HG03378 (cell line): ENCODE measurements around the gene RIT2.
"Not testable (repeated sequence)": the region's sequence is repeated elsewhere in the genome, so short reads cannot be mapped to it uniquely, and the experiment has no call there.

Experiments
- ATAC-seq: cut with Tn5 transposase; IDR thresholded peaks from one replicate; pipeline ENCODE4 v1.9.1; 2021; ENCODE audit warnings: mild to moderate bottlenecking, moderate library complexity; ENCODE audit not compliant: unreplicated experiment

RIT2 gene

DNA sequence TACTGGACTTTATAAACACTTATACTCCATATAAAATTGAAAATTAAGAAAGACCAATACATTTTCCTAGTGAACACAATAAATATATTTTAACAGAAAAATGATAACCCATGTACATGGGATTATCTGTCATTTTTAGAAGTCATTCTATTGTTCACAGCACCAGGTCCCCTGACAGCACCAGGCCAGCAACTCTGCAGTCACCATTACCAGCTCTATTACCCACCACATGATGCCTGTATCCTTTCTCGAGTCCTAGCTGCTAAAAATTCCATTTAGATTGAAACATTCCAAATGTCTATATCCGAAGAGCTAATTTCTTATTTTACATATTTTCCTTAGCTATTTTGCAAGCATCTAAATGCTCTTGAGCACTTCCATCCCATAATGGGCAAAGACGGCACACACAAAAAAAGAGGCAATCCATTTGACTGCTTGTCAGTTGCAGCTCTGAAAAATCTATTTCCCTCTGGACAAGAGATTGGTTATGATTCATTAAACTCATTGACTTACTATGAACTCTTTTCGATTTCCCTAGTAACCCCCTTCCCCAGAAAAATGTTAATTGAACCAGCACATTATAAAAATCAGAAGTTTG lies 336.9 kb downstream of the RIT2 start:
- ATAC-seq, result no peak

DNA sequence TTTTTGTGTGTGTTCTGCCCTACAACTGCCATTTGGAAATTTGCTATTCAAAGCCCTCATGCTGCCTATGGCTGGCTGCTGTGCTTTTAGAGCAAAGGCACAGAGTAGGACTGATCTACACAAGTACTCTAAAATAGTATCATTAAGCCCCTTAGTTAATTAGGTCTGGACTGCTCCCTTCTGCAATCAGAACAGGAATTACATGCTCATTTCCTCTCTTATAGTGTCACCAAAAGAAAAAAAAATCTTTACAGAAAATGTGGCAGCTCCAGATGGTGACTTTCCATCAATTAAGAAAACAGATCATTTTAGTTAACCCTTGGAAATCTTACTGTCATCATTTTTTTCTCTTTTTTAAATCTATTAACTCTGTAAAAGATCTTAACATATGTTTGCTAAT lies 337.5 kb downstream of the RIT2 start:
- ATAC-seq, result no peak

DNA sequence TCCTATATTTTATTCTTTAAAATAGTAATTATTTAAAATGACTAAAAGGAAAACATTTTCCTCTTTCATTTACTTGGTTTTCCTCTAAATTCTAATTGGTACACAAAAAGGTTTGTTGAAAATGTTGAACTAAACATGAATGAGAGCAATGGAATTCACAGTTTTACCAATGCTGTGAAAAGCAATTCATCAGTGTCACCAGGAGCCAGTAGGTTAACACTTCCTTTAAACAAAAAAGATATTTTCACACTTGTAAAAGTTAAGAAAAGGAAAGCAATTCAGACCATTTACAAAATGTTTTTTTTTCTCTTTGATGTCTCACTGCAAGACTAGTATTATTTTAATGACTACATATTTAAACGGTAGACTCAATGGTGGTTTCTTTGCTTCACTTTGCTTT lies 341.6 kb downstream of the RIT2 start:
- no peak for ATAC-seq

DNA sequence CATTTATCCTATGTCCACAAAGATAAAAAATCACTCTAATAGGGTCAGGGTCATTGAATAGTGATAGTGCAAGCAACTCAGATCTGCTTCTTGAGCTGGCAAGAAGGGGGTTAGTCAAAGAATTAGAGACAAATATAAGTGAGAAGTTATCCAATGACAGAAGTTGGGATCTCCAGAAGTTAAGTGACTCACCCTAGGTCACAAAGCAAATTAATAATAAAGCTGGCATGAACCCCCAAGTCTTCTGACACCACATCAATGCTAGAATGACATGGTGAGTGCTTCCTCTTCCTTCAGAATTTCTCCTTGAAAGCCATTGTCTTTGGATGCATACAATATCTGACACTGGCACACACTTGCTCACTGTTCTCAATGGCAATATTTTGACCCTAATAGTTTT lies 343.5 kb downstream of the RIT2 start:
- no peak for ATAC-seq

DNA sequence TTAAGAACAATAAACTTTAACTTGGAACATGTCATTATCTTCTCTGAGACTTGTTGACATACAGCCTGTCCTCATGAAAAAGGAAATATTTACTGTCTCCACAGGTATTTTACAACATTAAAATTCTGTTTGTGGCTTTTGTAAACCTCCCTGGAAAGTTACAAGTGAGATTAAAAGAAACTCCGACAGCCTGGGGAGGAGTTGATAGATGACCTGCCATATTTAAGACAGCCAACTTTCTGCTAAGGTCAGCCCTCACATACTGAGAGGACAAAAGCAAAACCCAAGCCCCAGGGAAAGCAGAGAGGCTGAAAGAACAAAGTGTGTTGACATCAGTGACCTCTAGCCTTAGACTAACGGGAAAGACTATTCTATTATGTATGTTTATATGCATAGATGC lies 350.2 kb downstream of the RIT2 start:
- no peak for ATAC-seq

DNA sequence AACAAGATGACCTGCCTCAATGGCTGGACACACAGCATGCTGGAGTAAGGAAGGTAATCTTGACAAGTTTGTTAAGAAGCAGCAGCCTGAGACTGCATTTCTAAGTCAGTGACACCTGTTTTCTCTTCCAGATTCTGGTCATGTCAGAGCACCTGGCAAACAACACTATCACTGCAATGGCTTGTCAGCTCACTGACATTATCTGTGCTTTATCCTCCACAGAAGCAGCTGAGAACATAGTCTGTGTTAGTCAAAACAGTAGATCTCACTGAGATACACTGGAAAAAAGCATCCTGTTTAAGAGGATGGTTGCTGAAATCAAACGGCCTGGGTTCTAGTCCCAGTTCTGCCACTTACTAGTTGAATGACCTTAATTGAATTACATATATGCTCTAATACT lies 355.2 kb downstream of the RIT2 start:
- ATAC-seq, result no peak

DNA sequence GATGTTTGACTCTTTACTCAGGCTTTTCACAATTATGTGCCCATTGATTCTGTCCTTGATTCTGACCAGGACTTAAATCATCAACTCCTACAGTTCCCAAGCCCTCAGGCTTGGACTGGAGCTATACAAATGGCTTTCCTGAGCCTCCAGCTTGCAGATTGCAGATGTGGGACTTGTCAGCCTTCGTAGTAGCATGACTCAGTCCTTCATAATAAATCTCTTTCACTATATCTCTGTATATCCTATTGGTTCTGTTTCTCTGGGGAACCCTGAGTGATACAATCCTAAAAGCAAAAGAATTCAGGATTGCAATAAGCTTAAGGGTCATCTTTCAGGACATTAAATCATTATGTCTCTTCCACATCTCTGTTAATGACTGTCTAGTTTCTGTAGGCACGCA lies 356.6 kb downstream of the RIT2 start:
- ATAC-seq, result no peak

DNA sequence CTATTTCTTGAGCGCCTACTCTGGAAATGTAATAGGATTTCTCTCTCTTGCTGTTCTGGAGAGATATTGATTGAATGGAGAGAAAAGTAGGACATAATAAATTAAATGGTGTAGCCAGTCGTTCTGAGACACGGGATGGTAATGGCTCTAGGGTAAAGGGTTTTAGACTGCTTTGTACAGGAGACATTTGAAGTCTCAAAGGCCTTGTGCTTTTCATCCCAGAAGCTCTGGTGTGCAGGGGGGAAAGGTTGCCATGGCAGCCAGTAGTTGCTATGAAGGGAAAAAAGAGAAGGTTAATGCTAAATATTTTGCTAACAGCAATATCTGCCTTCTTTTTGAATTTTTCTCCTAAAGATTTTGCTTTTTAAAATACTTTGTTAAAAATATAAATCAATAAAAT lies 359.3 kb downstream of the RIT2 start:
- no peak for ATAC-seq

DNA sequence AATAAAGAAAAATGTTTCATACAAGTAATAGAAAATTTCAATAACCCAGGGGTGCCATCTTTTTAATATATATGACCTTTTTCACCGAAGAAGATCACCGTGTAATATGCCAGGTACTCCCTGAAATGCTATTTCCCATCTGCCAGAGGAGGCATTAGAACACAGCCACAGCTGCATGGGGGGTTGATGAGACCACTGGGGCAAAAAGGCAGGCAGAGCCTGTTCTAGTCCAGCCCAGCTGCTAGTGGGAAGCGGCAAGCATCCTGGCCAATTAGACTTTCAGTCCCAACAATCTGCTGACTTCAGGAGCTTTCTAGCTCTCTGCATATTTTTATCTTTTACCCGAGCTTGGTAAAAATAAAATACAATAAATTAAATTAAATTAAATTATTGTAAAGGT lies 362.6 kb downstream of the RIT2 start:
- ATAC-seq, result no peak

DNA sequence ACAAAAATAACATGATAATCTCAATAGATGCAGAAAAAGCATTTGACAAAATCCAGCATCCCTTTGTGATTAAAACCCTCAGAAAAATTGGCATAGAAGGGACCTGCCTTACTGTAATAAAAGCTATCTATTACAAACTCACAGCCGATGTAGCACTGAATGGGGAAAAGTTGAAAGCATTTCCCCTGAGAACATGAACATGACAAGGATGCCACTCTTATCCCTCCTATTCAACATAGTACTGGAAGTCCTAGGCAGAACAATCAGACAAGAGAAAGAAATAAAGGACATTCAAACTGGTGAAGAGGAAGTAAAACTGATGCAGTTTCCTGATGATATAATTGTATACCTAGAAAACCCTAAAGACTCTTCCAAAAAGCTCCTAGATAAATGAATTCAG lies 368.7 kb downstream of the RIT2 start:
- no peak for ATAC-seq

DNA sequence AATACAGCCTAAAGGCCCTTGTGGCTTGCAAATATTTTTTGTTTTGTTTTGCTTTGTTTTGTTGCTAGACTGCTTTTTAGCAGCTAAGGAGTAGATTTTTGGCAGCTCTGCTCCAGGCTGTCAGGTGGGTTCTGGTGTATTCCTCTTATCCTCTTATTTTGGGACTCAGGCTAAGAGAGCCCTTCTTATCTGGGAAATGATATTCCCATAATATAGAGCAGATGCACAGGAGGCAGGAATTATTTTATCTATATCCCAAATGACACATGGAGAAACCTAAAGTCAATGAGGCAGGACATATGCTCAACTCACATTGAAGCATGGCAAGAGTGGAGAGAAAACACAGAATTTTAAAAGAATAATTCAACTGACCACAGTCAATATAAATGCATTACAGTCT lies 369.6 kb downstream of the RIT2 start:
- no peak for ATAC-seq

DNA sequence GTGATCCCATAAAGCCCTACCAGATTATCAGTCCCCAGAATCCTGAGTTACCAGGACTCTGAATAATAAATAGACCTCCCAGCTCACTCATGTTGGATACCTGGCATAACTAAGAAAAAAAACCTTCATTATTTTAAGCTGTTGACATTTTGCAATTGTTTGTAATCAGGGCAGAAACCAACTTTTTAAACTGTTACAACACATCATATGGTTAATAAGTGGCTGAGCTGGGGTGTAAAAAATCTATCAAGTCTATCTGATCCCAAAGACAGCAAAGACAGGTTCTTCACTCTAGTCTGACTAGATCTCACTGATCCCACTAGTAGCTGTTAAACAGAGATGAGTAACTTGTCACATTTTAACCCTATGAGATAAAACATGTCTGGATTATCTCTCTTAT lies 370.3 kb downstream of the RIT2 start:
- no peak for ATAC-seq

DNA sequence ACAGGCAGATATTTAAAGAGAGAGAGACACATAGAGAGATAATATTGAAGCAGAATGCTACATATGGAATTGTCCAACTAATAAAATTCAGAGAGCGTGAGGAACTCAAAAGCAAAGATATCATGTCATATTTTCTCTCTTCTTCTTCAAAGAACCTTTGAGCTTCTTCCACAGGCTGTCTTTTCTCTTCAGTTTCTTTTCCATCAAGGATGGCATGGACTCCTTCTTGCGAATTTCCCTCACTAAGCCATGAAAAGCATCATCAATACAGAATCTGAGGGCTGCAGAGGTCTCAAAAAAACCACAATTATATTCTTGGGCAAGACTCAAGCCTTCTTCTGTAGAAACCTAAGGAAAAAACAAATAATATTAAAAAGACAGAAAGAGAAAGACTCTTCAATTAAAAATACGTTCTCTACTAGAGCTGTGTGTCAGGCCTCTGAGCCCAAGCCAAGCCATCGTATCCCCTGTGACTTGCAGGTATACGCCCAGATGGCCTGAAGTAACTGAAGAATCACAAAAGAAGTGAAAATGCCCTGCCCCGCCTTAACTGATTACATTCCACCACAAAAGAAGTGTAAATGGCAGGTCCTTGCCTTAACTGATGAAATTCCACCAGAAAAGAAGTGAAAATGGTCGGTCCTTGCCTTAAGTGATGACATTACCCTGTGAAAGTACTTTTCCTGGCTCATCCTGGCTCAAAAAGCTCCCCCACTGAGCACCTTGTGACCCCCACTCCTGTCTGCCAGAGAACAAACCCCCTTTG lies 371.9 kb downstream of the RIT2 start:
- no peak for ATAC-seq

DNA sequence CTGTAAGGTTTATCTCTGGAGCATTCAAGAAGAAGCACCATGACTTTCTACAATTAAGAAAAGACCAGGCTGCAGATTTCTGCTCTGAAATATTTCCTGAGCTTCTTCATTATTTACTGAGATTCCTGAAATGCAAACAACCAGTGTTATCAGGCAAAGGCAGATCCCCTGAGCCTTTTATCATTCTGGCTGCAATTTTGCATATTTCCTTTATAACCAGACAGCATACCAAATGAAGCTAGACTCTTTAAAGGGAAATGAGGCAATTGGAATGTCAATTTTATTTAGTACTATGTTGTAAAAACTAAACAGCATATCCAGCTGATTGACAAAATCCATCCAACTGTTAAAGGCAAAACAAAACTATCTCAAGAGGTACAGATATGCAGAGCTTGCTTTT lies 372.5 kb downstream of the RIT2 start:
- ATAC-seq, result no peak

DNA sequence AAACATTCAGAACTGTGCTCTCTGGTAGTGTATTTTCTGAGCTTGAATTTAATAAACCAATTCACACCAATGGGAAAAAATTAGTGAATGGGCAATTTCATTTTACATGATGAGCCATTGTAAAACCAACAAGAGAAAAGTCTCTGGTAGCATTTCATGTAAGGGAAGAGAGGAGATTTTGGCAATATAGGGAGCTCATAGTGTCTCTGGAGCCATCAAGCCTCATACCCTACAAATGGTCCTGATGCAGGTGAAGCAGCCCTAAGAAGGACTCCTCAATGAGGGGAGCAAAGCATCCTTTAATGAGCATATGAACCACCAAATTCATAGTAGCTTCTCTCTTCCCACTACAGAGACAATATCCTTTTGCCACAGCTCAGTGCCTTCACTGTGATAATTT lies 373.0 kb downstream of the RIT2 start:
- no peak for ATAC-seq

DNA sequence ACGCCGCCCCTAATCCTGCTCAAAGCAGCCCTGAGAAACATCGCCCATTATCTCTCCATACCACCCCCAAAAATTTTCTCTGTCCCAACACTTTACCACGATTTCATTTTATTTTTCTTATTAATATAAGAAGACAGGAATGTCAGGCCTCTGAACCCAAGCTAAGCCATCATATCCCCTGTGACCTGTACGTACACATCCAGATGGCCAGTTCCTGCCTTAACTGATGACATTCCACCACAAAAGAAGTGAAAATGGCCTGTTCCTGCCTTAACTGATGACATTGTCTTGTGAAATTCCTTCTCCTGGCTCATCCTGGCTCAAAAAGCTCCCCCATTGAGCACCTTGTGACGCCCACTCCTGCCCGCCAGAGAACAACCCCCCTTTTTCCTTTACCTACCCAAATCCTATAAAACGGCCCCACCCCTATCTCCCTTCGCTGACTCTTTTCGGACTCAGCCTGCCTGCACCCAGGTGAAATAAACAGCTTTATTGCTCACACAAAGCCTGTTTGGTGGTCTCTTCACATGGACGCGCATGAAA lies 373.6 kb downstream of the RIT2 start:
- ATAC-seq, result not testable (repeated sequence)

DNA sequence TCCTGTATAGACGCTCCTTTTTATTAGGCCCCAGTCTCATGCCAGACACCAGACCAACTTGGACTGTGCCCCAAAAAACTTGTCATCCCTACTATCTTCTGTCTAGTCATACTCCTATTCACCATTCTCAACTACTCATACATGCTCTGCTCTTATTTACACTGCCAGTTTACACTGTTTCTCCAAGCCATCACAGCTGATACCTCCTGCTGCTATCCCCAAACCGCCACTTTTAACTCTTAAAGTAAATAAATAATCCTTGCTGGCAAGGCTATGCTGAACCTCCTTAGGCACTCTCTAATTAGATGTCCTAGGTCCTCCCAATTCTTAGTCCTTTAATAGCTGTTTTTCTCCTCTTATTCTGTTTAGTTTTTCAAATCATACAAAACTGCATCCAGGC lies 374.2 kb downstream of the RIT2 start:
- ATAC-seq, result not testable (repeated sequence)

DNA sequence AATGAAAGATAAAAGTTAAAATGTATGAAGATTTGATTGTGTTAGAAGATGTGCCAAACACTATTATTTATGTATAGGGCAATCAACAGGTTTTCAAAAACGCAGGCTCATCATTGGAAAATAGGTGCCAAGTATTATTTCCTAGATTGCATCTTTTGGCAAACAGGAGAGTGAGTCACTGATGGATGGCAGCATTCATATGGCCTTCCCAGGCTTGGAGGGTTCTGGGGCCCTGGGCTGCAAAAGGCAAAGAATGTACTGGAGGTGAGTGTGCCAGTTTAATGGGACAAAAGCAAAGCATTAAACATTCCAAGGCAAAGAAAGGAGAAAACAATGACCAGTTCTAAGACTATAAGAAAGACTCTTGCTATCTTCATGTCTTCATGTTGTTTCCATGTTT lies 379.4 kb downstream of the RIT2 start:
- no peak for ATAC-seq

DNA sequence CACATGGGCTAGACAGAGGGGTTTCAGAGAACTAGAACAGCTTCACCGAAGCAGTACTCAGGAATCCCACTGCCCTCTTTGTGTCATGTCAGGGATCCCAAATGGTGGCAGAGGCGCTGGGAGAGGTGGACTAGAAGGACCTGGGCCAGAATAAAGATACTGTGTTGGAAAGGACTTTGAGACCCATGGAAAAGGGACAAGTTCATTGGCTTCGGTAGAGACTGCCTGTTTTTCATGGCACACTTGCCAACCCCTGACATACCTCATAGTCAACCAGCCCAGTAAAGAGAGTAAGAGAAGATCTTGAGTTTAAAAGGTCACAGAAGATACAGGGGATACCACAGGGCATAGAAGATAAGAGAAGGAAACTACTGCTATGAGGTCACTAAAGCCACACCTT lies 381.0 kb downstream of the RIT2 start:
- no peak for ATAC-seq

DNA sequence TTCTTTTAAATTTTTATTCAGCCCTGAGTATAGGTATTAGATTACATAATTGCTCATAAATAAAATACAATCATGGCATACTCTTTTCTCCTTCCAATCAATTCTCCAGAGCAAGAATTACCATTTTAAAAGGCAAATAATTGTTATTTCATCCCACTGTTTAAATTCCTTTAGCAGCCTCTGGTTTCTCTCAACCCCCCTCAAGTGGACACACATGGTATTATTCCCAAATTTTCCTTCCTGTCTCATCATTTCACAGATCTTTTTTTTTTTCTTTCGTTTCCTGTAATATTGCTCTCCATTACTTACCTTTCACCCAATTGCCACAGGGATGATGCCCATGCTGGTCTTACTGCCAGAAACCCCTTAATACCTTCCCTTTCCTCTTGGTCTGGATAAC lies 385.2 kb downstream of the RIT2 start:
- ATAC-seq, result no peak

DNA sequence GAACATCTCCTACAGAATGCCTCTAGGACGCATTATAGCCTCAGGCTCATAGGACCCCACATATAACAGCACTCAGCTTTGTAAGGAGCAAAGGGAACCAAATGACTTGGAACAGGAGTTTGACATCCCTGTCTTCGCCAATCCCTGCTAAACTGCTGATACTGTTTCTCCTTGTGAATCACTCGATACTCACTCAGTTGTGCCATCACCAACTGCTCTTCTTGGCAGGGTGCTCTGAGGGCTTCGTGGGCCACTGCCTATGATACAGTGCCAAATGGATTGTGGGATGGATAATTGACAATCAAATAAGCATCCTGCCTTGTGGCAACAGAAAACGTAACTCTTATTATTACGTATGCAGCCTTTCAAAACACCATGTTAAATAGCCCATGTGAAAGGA lies 396.3 kb downstream of the RIT2 start:
- ATAC-seq, result no peak

DNA sequence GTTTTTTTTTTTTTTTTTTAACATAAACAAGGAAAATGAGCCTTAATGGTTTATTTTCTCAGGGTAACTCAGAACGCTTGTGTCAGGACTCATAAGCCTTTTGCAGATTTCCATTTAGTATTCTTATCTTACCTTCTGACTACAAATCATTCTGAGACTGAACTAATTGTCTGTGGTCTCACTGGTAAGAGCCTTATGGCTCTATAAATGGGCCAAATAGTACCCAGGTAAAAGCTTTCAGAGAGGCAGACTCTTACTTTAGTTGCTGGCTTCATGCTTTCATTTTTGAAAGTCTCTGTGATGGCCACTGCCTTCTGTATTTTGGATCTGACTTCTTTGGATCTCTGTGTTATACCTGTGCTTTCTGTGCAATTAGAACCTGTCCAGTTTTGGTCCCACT lies 403.4 kb downstream of the RIT2 start:
- ATAC-seq, result no peak

DNA sequence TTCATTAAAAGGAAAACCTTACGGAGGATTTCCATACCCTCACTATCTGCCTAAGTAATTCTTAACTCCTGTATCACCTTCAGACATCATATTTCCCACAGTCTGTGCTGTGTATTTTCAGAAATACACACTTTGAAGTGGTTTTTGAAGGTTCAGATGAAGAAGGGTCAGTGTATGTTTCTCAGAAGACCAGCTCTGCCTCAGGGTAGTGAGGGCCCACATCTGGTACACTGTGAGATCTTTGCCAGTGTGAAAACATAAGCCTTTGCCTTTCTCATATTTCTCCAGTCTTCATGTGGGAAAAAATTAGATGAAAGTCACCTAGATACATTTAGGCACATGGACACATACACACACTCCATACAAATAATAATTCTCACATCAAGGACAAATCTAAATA lies 408.4 kb downstream of the RIT2 start:
- no peak for ATAC-seq
